ENCODE data around the gene PPFIA3. TPM values are rescaled to one million over a fixed set of nuclear protein-coding genes. Genes with fewer than 3 reads are reported as not detected.

The PPFIA3 gene
- total and polyA plus RNA-seq, 10 donors, result 3.6 to 17.2 (median 6.3) TPM

DNA sequence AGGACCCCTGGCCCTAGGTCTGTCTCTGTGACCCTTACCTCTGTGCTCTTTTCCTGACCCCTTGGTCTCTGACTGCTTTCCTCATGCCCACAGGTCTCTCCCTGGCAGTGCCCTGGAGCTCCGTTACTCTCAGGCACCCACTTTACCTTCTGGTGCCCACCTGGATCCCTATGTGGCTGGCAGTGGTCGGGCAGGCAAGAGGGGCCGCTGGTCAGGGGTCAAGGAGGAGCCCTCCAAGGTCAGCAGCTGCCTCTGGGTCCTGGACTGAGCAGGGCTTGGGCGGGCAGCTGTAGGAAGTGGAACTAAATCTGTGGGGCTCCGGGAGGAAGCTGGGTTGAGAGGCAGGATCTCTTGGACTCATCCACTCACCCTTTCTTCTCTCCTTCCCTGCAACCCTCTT, 16.3 kb downstream of the PPFIA3 start:
- no peak for TF ChIP-seq POLR2AphosphoS5 (IDR thresholded peaks at IDR 0.05)
- TF ChIP-seq POLR2A (IDR thresholded peaks at IDR 0.05), result no peak
- TF ChIP-seq, protein P1, sequence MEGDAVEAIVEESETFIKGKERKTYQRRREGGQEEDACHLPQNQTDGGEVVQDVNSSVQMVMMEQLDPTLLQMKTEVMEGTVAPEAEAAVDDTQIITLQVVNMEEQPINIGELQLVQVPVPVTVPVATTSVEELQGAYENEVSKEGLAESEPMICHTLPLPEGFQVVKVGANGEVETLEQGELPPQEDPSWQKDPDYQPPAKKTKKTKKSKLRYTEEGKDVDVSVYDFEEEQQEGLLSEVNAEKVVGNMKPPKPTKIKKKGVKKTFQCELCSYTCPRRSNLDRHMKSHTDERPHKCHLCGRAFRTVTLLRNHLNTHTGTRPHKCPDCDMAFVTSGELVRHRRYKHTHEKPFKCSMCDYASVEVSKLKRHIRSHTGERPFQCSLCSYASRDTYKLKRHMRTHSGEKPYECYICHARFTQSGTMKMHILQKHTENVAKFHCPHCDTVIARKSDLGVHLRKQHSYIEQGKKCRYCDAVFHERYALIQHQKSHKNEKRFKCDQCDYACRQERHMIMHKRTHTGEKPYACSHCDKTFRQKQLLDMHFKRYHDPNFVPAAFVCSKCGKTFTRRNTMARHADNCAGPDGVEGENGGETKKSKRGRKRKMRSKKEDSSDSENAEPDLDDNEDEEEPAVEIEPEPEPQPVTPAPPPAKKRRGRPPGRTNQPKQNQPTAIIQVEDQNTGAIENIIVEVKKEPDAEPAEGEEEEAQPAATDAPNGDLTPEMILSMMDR (IDR thresholded peaks at IDR 0.05 in 8 of 11, conservative IDR thresholded peaks at IDR 0.05 in 3 of 11), result no peak
- Histone ChIP-seq H3K4me3 (no peak overlapping the region), H3K9me3 (no peaks in the 10 kb centered on the region), H3K27ac (peak overlapping the region in 5 of 8 donors; percentile 46 to 62 (median 60)), H3K4me1 (peaks cover 0 to 29% (median 14%) of the 10 kb centered on the region in 6 donors), H3K27me3 (replicated peaks in 1 of 7) (peaks cover 0 to 45% (median 20%) of the 10 kb centered on the region in 7 donors), H3K36me3 (no peaks in the 10 kb centered on the region)
- WGBS, 5 donors, result 76 to 86% (median 82%) methylated on average over 5 of the region's 5 CpGs
- no peak for DNase-seq
- intact Hi-C loops (cut with DNase I; ENCODE audit: low total_unique reads), result no loop called here

DNA sequence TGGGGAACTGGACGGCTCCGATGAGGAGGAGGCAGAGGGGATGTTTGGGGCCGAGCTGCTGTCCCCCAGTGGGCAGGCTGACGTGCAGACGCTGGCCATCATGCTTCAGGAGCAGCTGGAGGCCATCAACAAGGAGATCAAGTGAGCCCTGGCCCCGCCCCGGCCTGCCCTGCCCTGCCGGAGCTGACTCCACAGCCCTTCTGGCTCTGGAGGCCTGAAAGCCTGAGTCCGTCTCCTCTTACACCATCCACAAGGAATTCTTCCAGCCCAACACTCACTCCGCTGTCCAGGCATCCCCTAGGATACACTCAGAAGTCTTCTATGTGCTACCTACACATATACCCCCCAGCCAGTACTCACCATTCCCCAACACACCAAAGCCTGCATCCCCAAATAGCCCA, 17.4 kb downstream of the PPFIA3 start:
- H3K27ac ChIP-seq, result peak overlapping the region in 6 of 8 donors; percentile 15 to 62 (median 60)
- no peak for DNase-seq
- peaks cover 0 to 29% (median 14%) of the 10 kb centered on the region in 6 donors for H3K4me1 ChIP-seq
- 75 to 94% (median 79%) methylated on average over 6 to 10 of the region's 10 CpGs for WGBS, 5 donors
- no peaks in the 10 kb centered on the region for H3K9me3 ChIP-seq
- peak; percentile 26 to 72 (median 64) for TF ChIP-seq POLR2AphosphoS5 (IDR thresholded peaks at IDR 0.05)
- TF ChIP-seq, protein P1 (IDR thresholded peaks at IDR 0.05 in 8 of 11, conservative IDR thresholded peaks at IDR 0.05 in 3 of 11), result no peak
- peaks cover 0 to 45% (median 20%) of the 10 kb centered on the region in 7 donors for H3K27me3 ChIP-seq (replicated peaks in 1 of 7)
- no peak overlapping the region for H3K4me3 ChIP-seq
- intact Hi-C loops (cut with DNase I; ENCODE audit: low total_unique reads), result no loop called here
- no peaks in the 10 kb centered on the region for H3K36me3 ChIP-seq

DNA sequence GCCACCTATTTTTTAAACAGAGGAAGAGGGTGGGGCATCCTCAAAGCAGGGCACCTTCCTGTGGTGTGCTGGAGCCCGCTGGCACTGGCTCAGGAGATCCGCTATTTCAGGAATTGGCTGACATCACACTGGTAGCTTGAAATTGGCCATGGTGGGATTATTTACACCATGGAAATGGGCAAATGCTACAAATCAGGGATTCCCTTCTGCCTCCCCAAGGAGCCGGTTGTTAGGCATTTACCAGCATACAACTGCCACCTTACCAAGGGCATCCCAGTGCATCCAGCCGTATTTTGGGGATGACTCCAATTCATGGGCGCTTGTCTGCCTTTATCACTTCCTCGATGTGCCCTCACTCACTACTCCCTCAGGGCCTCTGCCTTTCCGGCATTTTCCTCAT, 21.6 kb downstream of the PPFIA3 start:
- peaks cover 0 to 33% (median 14%) of the 10 kb centered on the region in 6 donors for H3K4me1 ChIP-seq
- DNase-seq, result no peak
- 72 to 88% (median 80%) methylated on average over 7 of the region's 7 CpGs for WGBS, 5 donors
- no peaks in the 10 kb centered on the region for H3K9me3 ChIP-seq
- H3K4me3 ChIP-seq, result no peak overlapping the region
- TF ChIP-seq, protein P1 (IDR thresholded peaks at IDR 0.05 in 8 of 11, conservative IDR thresholded peaks at IDR 0.05 in 3 of 11), result no peak
- TF ChIP-seq POLR2AphosphoS5 (IDR thresholded peaks at IDR 0.05) (no peak), POLR2A (IDR thresholded peaks at IDR 0.05) (no peak)
- peaks cover 0 to 52% (median 14%) of the 10 kb centered on the region in 7 donors for H3K27me3 ChIP-seq (replicated peaks in 1 of 7)
- no peaks in the 10 kb centered on the region for H3K36me3 ChIP-seq
- intact Hi-C loops (cut with DNase I; ENCODE audit: low total_unique reads), result loop anchor here (10.0 kb wide), 1 partner anchor 46 kb away; no protein-coding TSS in a partner anchor
- no peak overlapping the region for H3K27ac ChIP-seq

DNA sequence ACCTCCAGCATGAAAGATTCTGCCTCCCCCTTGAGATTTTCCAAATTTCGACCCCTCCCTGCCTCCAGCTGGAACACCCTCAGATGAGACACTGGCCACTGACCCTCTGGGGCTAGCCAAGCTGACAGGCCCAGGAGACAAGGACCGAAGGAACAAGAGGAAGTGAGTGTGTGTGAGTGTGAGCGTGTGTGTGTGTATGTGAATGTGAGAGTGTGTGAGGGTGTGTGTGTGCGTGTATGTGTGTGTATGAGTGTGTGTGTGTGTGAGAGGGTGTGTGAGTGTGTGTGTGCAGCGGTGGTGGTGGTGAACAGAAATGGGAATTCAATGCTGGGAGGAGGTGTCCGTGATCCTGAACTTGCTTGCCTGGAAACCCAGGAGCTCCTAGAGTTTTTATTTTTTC, 22.0 kb downstream of the PPFIA3 start:
- H3K27ac ChIP-seq, result no peak overlapping the region
- DNase-seq, result no peak
- no peak overlapping the region for H3K4me3 ChIP-seq
- H3K4me1 ChIP-seq, result peaks cover 0 to 35% (median 17%) of the 10 kb centered on the region in 6 donors
- H3K9me3 ChIP-seq, result no peaks in the 10 kb centered on the region
- H3K36me3 ChIP-seq, result no peaks in the 10 kb centered on the region
- WGBS, 5 donors, result 70 to 84% (median 75%) methylated on average over 6 of the region's 6 CpGs
- intact Hi-C loops (cut with DNase I; ENCODE audit: low total_unique reads), result loop anchor here (10.0 kb wide), 1 partner anchor 47 kb away; no protein-coding TSS in a partner anchor
- TF ChIP-seq POLR2AphosphoS5 (IDR thresholded peaks at IDR 0.05) (no peak), POLR2A (IDR thresholded peaks at IDR 0.05) (no peak)
- TF ChIP-seq, protein P1 (IDR thresholded peaks at IDR 0.05 in 8 of 11, conservative IDR thresholded peaks at IDR 0.05 in 3 of 11), result no peak
- peaks cover 0 to 54% (median 17%) of the 10 kb centered on the region in 7 donors for H3K27me3 ChIP-seq (replicated peaks in 1 of 7)

Measured in spleen (tissue), 11 donors.